Fibroblast of pulmonary artery (primary cell): ENCODE results near the gene AGPAT2.

Experiments used
- DNase-seq: peaks from one replicate; pipeline ENCODE4 v3.0.0-alpha.2; 2010; ENCODE audit warnings: low read depth
- H3K4me3 ChIP-seq: replicated peaks from 2 replicates; pipeline ENCODE4 v1.5.1; 2011; ENCODE audit warnings: low read depth, mild to moderate bottlenecking, control low read depth, low read length, moderate library complexity
- TF ChIP-seq, protein P1 (sequence below): IDR thresholded peaks from 2 replicates; pipeline ENCODE4 v1.5.1; 2011; ENCODE audit warnings: mild to moderate bottlenecking, control low read depth, low read length, inconsistent platforms; ENCODE audit errors: missing control alignments

The AGPAT2 gene

GRCh38 chr9:136665704-136666371, 21.4 kb downstream of the AGPAT2 start:
- no peak for DNase-seq
- H3K4me3 ChIP-seq, result peak overlapping the region; percentile 56
- TF ChIP-seq, protein P1, sequence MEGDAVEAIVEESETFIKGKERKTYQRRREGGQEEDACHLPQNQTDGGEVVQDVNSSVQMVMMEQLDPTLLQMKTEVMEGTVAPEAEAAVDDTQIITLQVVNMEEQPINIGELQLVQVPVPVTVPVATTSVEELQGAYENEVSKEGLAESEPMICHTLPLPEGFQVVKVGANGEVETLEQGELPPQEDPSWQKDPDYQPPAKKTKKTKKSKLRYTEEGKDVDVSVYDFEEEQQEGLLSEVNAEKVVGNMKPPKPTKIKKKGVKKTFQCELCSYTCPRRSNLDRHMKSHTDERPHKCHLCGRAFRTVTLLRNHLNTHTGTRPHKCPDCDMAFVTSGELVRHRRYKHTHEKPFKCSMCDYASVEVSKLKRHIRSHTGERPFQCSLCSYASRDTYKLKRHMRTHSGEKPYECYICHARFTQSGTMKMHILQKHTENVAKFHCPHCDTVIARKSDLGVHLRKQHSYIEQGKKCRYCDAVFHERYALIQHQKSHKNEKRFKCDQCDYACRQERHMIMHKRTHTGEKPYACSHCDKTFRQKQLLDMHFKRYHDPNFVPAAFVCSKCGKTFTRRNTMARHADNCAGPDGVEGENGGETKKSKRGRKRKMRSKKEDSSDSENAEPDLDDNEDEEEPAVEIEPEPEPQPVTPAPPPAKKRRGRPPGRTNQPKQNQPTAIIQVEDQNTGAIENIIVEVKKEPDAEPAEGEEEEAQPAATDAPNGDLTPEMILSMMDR, result no peak

GRCh38 chr9:136665111-136665703, 22.1 kb downstream of the AGPAT2 start:
- peak overlapping the region; percentile 56 for H3K4me3 ChIP-seq
- TF ChIP-seq, protein P1, result peak; percentile 3
- DNase-seq, result no peak

GRCh38 chr9:136664000-136664915, 23.0 kb downstream of the AGPAT2 start:
- DNase-seq, result no peak
- peak overlapping the region; percentile 56 for H3K4me3 ChIP-seq
- TF ChIP-seq, protein P1, result no peak

DNA sequence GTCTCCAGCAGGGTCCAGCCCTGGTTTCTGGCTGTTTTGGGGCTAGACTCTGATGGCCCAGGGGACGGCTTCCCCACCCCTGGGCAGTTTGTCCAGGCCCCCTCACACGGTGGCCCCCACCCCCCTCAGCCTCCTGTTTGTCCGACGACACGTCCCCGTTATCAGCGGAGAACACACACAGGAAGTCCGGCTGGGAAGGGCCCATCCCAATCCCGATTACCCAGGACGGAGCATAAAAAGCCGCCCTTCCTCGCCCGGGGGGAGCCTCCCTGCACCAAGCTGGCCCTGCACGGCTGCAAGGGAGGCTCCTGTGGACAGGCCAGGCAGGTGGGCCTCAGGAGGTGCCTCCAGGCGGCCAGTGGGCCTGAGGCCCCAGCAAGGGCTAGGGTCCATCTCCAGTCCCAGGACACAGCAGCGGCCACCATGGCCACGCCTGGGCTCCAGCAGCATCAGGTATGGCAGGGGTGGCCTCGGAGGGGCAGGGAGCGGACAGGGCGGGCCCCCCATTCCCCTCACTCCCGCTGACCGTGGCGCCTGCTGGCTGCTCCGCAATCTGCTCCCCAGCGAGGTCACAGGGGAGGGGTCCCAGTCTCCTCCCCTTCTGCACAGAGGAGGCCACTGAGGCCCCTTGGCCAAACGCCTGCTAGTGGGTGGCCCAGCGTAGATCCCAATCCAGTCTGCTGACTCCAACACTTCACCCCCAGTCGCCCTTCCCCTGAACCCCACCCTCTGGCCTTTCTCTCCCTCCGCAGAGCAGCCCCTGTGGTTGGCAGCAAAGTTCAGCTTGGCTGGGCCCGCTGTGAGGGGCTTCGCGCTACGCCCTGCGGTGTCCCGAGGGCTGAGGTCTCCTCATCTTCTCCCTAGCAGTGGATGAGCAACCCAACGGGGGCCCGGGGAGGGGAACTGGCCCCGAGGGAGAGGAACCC, 24.3 kb downstream of the AGPAT2 start, which contains the start of gene EGFL7:
Gene EGFL7 (plus strand): TSS at position 261 of the 926 bp plus-strand sequence. CDS start 5,367 bp downstream, outside the sequence.
- TF ChIP-seq, protein P1, result no peak
- H3K4me3 ChIP-seq, result peak within 1 kb of the TSS; percentile 56
- DNase-seq, result peak; percentile 63

DNA sequence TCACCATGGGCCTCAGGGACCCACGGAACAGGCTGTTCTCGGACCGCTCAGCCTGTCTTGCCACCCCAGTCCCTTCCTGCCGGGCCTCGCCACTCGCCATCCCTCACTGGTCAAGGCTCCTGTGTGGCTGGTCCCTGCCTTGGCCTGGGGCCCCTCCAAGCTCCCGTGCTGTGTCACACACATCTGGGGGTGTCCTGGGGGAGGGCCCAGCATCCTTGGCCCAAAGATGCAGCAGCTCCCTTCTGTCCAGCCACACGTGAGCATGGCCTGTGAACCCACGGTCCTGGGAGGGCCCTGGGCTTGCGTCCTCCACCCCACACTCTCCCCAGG, 25.0 kb downstream of the AGPAT2 start:
- no peak overlapping the region for H3K4me3 ChIP-seq
- TF ChIP-seq, protein P1, result no peak

GRCh38 chr9:136661641-136662325, 25.5 kb downstream of the AGPAT2 start:
- TF ChIP-seq, protein P1, result no peak
- no peak for DNase-seq
- H3K4me3 ChIP-seq, result no peak overlapping the region

More for the DNA sequence above, 25.0 kb downstream of the AGPAT2 start:
- DNase-seq, result no peak
